Measurements from ENCODE around the gene FAM107B. TPM values are rescaled to one million over a fixed set of nuclear protein-coding genes. Genes with fewer than 3 reads are reported as not detected.

FAM107B gene
- total RNA-seq, 1 experiment from 2014 or later = 158 TPM

- no peak overlapping the region for H3K9ac ChIP-seq (ENCODE audit: low read length)
- no peaks in the 10 kb centered on the region for H4K20me1 ChIP-seq (ENCODE audit: insufficient read depth, low read depth, low read length)
- H3K9me2 ChIP-seq (replicated peaks; ENCODE audit: insufficient read depth, low read length) = no peaks in the 10 kb centered on the region
- no peaks in the 10 kb centered on the region for H3K79me2 ChIP-seq (ENCODE audit: low read length)
- no peak overlapping the region for H3K4me2 ChIP-seq (ENCODE audit: low read depth, low read length, poor library complexity, severe bottlenecking)
- no peak overlapping the region for H3K4me3 ChIP-seq (ENCODE audit: low read length)
- no peak overlapping the region for H3K27ac ChIP-seq (ENCODE audit: low read length)
- H3K9me3 ChIP-seq (ENCODE audit: low read length) = no peaks in the 10 kb centered on the region
- no peaks in the 10 kb centered on the region for H3K27me3 ChIP-seq (ENCODE audit: low read length)
- peaks cover 16% of the 10 kb centered on the region for H3K4me1 ChIP-seq (ENCODE audit: low read length)
- no peaks in the 10 kb centered on the region for H3K36me3 ChIP-seq (ENCODE audit: insufficient read depth, low read length)
- H2AFZ ChIP-seq (ENCODE audit: low read length) = no peak overlapping the region
- no peak for DNase-seq
These were observed 158.2 kb downstream of the FAM107B start for GRCh38 chr10:14616465-14616864.

DNA sequence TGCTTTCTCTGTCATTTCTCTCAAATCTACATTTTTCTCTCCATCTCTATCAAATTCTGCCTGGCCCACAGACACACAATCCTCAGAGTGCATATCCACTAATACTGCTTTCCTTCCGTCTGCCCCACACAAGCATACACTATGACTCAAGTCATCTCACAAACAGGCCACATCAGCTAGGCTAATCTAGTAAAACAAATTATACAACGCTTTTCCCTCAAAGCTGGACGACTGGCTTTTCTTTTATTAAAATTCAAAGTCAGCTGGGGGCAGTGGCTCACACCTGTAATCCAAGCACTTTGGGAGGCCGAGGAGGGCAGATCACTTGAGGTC, 161.1 kb downstream of the FAM107B start:
- Histone ChIP-seq H3K27me3 (ENCODE audit: low read length) (no peaks in the 10 kb centered on the region), H3K36me3 (ENCODE audit: insufficient read depth, low read length) (no peaks in the 10 kb centered on the region), H3K9me3 (ENCODE audit: low read length) (no peaks in the 10 kb centered on the region), H2AFZ (ENCODE audit: low read length) (no peak overlapping the region), H3K79me2 (ENCODE audit: low read length) (no peaks in the 10 kb centered on the region), H3K27ac (ENCODE audit: low read length) (no peak overlapping the region), H3K4me1 (ENCODE audit: low read length) (peaks cover 28% of the 10 kb centered on the region), H3K4me2 (ENCODE audit: low read depth, low read length, poor library complexity, severe bottlenecking) (no peak overlapping the region), H3K9me2 (replicated peaks; ENCODE audit: insufficient read depth, low read length) (no peaks in the 10 kb centered on the region), H3K4me3 (ENCODE audit: low read length) (no peak overlapping the region), H3K9ac (ENCODE audit: low read length) (no peak overlapping the region), H4K20me1 (ENCODE audit: insufficient read depth, low read depth, low read length) (no peaks in the 10 kb centered on the region)
- no peak for DNase-seq

DNA sequence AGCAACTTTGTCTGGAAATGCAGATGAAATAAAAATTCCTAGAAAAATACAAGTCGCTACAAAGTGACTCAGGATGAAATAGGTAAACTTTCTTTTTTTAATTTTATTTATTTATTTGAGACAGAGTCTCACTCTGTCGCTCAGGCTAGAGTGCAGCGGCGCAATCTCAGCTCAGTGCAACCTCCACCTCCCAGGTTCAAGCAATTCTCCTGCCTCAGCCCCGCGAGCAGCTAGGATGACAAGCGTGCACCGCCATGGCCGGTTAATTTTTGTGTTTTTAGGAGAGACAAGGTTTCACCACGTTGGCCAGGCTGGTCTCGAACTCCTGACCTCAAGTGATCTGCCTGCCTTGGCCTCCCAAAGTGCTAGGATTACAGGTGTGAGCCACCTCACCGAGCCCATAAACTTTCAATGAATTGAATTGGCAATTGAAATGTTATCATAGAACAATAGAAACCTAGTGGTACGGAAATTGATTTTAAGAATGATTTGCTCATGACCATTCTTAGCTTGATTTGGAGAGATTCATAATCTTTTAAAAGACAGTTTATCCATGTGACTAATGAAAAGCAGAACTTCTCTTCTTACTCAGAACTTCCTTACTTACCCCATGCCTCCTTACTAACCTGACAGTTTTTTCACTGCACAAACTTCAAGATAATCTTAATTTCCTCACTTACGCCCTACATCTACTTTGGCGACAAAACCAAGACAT, 161.7 kb downstream of the FAM107B start:
- H4K20me1 ChIP-seq (ENCODE audit: insufficient read depth, low read depth, low read length) = no peaks in the 10 kb centered on the region
- DNase-seq = no peak
- H3K4me2 ChIP-seq (ENCODE audit: low read depth, low read length, poor library complexity, severe bottlenecking) = no peak overlapping the region

DNA sequence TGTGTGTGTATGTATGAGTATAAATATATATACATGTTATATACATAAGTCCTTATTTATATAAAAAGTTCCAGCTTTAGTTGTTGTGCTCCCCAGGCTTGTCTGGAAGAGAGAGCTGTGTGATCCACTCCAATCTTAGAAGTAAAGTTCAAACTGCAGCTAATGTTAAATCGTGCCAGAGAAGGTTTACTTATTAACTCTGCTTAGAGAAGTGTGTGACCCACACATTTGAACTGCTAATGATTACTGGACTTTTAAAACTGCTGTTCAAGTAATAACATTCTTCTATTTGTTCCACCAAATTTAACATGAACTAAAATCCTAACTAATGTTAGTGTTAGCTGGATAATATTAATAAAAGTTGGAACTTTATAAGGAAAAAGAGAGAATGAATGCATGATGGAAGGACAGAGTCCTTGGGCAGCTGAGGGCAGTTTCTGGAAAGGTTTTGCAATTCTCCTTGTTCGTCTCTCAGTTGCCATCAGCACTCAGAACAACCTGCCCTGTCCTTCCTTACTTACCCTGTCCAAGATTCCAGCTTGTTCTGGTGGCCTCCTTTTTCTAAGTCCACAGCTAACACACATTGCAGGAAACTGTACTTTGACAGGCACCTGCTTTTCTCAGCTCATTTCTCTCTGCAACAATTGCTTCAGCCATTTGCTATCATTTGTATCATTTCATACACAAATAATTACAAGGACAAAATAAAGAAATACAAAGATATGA, 162.6 kb downstream of the FAM107B start:
- DNase-seq = no peak
- Histone ChIP-seq H3K9me2 (replicated peaks; ENCODE audit: insufficient read depth, low read length) (no peaks in the 10 kb centered on the region), H3K4me2 (ENCODE audit: low read depth, low read length, poor library complexity, severe bottlenecking) (no peak overlapping the region), H3K4me3 (ENCODE audit: low read length) (no peak overlapping the region), H3K9me3 (ENCODE audit: low read length) (no peaks in the 10 kb centered on the region), H3K79me2 (ENCODE audit: low read length) (no peaks in the 10 kb centered on the region), H4K20me1 (ENCODE audit: insufficient read depth, low read depth, low read length) (no peaks in the 10 kb centered on the region), H3K27me3 (ENCODE audit: low read length) (no peaks in the 10 kb centered on the region), H3K9ac (ENCODE audit: low read length) (no peak overlapping the region), H2AFZ (ENCODE audit: low read length) (no peak overlapping the region), H3K27ac (ENCODE audit: low read length) (no peak overlapping the region), H3K36me3 (ENCODE audit: insufficient read depth, low read length) (no peaks in the 10 kb centered on the region), H3K4me1 (ENCODE audit: low read length) (peaks cover 34% of the 10 kb centered on the region)

More for the DNA sequence above, 161.7 kb downstream of the FAM107B start:
- Histone ChIP-seq H3K27ac (ENCODE audit: low read length) (no peak overlapping the region), H3K9me3 (ENCODE audit: low read length) (no peaks in the 10 kb centered on the region), H3K4me1 (ENCODE audit: low read length) (peaks cover 33% of the 10 kb centered on the region), H2AFZ (ENCODE audit: low read length) (no peak overlapping the region), H3K9ac (ENCODE audit: low read length) (no peak overlapping the region), H3K27me3 (ENCODE audit: low read length) (no peaks in the 10 kb centered on the region), H3K9me2 (replicated peaks; ENCODE audit: insufficient read depth, low read length) (no peaks in the 10 kb centered on the region), H3K4me3 (ENCODE audit: low read length) (no peak overlapping the region), H3K36me3 (ENCODE audit: insufficient read depth, low read length) (no peaks in the 10 kb centered on the region), H3K79me2 (ENCODE audit: low read length) (no peaks in the 10 kb centered on the region)

DNA sequence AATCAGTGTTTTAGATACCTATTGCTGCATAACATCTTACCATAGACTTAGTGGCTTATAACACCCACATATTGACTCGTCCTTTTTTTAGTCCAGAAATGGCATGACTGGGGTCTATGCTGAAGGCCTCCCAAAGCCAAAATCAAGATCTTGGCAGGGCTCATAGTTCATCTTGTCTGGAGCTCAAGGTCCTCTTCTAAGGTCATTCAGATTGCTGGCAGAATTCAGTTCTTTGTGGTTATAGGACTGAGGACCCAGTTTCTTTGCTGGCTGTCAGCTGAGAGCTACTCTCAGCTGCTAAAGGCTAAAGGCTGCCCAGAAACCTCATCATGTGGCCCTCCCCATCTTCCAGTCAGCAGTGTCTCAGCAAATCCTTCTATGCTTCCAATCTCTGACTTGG, 165.5 kb downstream of the FAM107B start:
- Histone ChIP-seq H3K4me3 (ENCODE audit: low read length) (no peak overlapping the region), H3K9ac (ENCODE audit: low read length) (0 out of 2 replicates have a peak overlapping the region, but pooled peaks have one; percentile 2), H3K27ac (ENCODE audit: low read length) (peak overlapping the region; percentile 86), H3K27me3 (ENCODE audit: low read length) (no peaks in the 10 kb centered on the region), H3K4me1 (ENCODE audit: low read length) (peaks cover 33% of the 10 kb centered on the region), H3K79me2 (ENCODE audit: low read length) (no peaks in the 10 kb centered on the region), H3K4me2 (ENCODE audit: low read depth, low read length, poor library complexity, severe bottlenecking) (peak overlapping the region; percentile 48), H3K9me2 (replicated peaks; ENCODE audit: insufficient read depth, low read length) (no peaks in the 10 kb centered on the region), H4K20me1 (ENCODE audit: insufficient read depth, low read depth, low read length) (no peaks in the 10 kb centered on the region), H3K36me3 (ENCODE audit: insufficient read depth, low read length) (no peaks in the 10 kb centered on the region), H3K9me3 (ENCODE audit: low read length) (no peaks in the 10 kb centered on the region), H2AFZ (ENCODE audit: low read length) (no peak overlapping the region)
- DNase-seq = no peak

DNA sequence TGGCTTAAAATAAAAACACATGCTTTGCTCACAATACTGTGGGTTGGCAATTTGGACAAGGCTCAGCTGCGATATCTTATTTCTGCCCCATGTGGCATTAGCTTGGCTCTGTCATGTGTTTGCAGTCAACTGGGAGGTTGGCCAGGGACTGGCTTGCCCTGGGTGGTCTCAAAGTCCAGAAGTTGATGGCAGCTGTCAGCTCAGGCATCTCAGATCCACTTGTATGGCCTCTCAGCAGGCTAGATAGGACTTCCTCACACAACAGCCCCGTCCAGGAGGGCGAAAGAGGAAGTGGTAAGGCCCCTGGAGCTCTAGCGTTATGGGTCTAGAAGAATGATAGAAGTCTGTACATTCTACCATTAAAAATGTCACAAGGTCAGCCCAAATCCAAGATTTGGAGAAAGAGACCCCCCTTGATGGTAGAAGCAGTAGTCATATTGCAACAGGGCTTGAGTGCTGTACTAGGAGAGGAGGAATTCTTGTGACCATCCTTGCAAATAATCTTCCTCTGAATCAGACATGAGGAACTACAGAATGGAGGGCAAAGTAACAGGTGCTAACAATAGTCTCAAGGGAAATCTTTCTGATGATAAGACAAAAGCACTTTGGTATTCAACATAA, 166.2 kb downstream of the FAM107B start:
- peaks cover 33% of the 10 kb centered on the region for H3K4me1 ChIP-seq (ENCODE audit: low read length)

GRCh38 chr10:14606633-14607032, 168.1 kb downstream of the FAM107B start:
- no peak overlapping the region for H3K9ac ChIP-seq (ENCODE audit: low read length)
- no peak overlapping the region for H3K4me3 ChIP-seq (ENCODE audit: low read length)
- no peaks in the 10 kb centered on the region for H3K36me3 ChIP-seq (ENCODE audit: insufficient read depth, low read length)
- H3K9me3 ChIP-seq (ENCODE audit: low read length) = no peaks in the 10 kb centered on the region
- no peak overlapping the region for H3K27ac ChIP-seq (ENCODE audit: low read length)
- peaks cover 19% of the 10 kb centered on the region for H3K79me2 ChIP-seq (ENCODE audit: low read length)
- H3K9me2 ChIP-seq (replicated peaks; ENCODE audit: insufficient read depth, low read length) = no peaks in the 10 kb centered on the region
- no peak for DNase-seq
- peaks cover 45% of the 10 kb centered on the region for H3K4me1 ChIP-seq (ENCODE audit: low read length)
- H4K20me1 ChIP-seq (ENCODE audit: insufficient read depth, low read depth, low read length) = no peaks in the 10 kb centered on the region; the same call in 1 of the 2 replicates
- H3K4me2 ChIP-seq (ENCODE audit: low read depth, low read length, poor library complexity, severe bottlenecking) = no peak overlapping the region
- H3K27me3 ChIP-seq (ENCODE audit: low read length) = no peaks in the 10 kb centered on the region
- no peak overlapping the region for H2AFZ ChIP-seq (ENCODE audit: low read length)

More for the DNA sequence above, 166.2 kb downstream of the FAM107B start:
- no peaks in the 10 kb centered on the region for H3K9me2 ChIP-seq (replicated peaks; ENCODE audit: insufficient read depth, low read length)
- no peaks in the 10 kb centered on the region for H3K36me3 ChIP-seq (ENCODE audit: insufficient read depth, low read length)
- H3K79me2 ChIP-seq (ENCODE audit: low read length) = peaks cover 2% of the 10 kb centered on the region
- DNase-seq = peak; percentile 91
- peak overlapping the region; percentile 86 for H3K27ac ChIP-seq (ENCODE audit: low read length)
- H3K9ac ChIP-seq (ENCODE audit: low read length) = peak overlapping the region; percentile 39; the same call in 1 of the 2 replicates
- H4K20me1 ChIP-seq (ENCODE audit: insufficient read depth, low read depth, low read length) = no peaks in the 10 kb centered on the region
- no peak overlapping the region; the same call in 1 of the 2 replicates for H3K4me3 ChIP-seq (ENCODE audit: low read length)
- H3K9me3 ChIP-seq (ENCODE audit: low read length) = no peaks in the 10 kb centered on the region
- peak overlapping the region; percentile 51 for H2AFZ ChIP-seq (ENCODE audit: low read length)
- H3K4me2 ChIP-seq (ENCODE audit: low read depth, low read length, poor library complexity, severe bottlenecking) = peak overlapping the region; percentile 48
- H3K27me3 ChIP-seq (ENCODE audit: low read length) = no peaks in the 10 kb centered on the region

Data from Karpas-422 (cell line).